GM12864 (cell line): ENCODE data around the gene ANKH.

Source experiments
- DNase-seq: peaks from one replicate; pipeline ENCODE4 v3.0.0-alpha.2; 2011; ENCODE audit warnings: low read depth
- H3K4me3 ChIP-seq: 2 replicates; pipeline ENCODE4 v1.5.1; 2011; ENCODE audit warnings: mild to moderate bottlenecking, low read depth, low read length, control low read depth
- TF ChIP-seq, protein P1 (sequence below): IDR thresholded peaks from 2 replicates; pipeline ENCODE4 v1.5.1; 2011; ENCODE audit warnings: low read depth, mild to moderate bottlenecking, moderate library complexity, low read length, control low read depth, inconsistent platforms; ENCODE audit errors: missing control alignments

Gene ANKH

DNA sequence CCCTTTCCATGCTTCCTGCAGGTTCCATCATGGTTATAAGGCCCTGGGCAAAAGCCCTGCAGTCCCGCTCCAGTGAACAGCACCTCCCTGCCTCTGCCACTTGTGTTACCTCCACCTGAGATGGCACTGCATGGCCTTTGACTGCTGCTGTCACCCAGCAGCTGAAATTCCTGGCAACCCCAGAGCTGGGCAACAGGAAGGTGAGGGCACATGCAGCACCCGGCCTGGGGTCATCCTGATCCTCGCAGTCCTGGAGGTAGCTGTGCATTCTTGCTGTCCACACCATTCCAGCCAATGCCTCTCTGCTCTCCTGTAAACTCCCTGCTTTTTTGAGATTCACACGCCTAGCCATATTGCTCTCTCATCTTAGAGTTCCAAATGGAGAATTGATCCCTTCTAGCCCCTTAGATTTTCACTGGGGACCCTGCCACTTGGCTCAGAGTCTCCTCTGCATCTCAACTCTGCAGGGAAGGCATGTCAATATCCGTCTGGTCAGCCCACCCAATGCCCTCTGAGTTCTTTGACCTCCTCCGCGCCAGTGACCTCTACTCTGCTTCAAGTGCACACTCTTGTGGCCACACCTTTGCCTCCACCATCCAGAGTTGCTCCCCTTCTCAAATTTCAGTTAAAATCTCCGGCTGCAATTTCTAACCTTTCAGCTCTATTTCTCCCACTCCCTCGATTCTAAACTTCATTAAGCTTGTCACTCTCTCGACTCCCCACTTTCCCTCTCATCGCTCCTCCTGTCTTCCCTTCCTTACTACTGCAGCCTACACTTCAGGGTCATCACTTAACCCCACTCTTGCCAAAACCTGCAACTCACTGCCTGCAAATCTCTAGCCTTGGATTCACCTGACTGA, 93.4 kb downstream of the ANKH start:
- no peak overlapping the region for H3K4me3 ChIP-seq
- TF ChIP-seq, protein P1, sequence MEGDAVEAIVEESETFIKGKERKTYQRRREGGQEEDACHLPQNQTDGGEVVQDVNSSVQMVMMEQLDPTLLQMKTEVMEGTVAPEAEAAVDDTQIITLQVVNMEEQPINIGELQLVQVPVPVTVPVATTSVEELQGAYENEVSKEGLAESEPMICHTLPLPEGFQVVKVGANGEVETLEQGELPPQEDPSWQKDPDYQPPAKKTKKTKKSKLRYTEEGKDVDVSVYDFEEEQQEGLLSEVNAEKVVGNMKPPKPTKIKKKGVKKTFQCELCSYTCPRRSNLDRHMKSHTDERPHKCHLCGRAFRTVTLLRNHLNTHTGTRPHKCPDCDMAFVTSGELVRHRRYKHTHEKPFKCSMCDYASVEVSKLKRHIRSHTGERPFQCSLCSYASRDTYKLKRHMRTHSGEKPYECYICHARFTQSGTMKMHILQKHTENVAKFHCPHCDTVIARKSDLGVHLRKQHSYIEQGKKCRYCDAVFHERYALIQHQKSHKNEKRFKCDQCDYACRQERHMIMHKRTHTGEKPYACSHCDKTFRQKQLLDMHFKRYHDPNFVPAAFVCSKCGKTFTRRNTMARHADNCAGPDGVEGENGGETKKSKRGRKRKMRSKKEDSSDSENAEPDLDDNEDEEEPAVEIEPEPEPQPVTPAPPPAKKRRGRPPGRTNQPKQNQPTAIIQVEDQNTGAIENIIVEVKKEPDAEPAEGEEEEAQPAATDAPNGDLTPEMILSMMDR, result no peak
- DNase-seq, result no peak

DNA sequence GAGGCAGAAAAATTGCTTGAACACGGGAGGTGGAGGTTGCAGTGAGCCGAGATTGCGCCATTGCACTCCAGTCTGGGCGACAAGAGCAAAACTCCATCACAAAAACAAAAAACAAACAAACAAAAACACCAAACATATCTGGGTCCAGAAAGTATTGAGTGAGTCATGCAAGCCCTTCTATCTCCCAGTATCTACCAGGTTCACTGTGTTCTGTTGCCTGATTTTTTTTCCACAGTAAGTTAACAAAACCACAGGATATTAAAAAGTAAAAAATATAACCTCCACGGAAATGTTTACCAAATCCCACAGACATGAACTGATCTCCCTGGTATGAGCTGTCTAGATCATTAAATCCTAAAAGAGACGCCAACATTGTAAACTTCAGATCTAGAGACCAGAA, 94.4 kb downstream of the ANKH start:
- no peak for DNase-seq
- TF ChIP-seq, protein P1, result no peak
- no peak overlapping the region for H3K4me3 ChIP-seq

DNA sequence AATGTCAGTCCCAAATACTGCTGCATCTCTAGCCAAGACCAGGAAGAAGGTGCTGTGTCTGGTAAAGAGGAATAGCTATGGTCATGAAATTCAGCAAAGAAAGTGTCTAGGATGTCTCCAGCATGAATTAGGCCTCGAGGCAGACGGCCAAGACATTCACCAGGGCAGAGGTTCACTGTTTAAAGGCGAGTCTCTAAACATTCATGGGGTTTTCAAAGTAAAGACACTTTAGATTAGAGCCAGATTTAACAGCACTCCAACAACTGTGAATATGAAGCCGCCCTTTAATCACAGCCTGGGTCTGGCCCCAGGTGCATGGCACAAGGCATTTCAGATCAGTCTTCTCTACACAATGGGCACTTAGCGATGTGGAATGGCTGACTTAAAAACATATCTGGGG, 95.0 kb downstream of the ANKH start:
- TF ChIP-seq, protein P1, result no peak
- DNase-seq, result no peak
- H3K4me3 ChIP-seq, result no peak overlapping the region

DNA sequence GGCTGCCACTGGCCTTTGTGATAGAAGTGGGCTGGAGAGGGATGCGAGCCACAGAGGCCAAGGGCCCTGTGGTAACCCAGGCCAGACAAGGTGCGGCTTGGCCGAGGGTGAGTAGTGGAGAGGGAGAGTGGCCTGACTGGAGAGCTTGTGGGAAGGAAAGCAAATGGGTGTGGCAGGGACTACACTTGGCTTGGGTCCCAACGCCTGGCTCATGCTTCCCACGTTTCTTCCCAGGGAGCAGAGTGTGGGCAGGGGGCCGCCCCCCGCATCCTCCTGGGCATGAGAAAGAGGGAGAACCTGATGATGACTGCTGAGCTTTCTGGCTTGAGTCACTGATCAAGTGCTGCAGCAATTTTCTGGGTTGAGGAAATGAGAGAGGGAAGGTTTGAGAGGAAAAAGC, 95.7 kb downstream of the ANKH start:
- TF ChIP-seq, protein P1, result no peak
- H3K4me3 ChIP-seq, result no peak overlapping the region
- DNase-seq, result no peak

DNA sequence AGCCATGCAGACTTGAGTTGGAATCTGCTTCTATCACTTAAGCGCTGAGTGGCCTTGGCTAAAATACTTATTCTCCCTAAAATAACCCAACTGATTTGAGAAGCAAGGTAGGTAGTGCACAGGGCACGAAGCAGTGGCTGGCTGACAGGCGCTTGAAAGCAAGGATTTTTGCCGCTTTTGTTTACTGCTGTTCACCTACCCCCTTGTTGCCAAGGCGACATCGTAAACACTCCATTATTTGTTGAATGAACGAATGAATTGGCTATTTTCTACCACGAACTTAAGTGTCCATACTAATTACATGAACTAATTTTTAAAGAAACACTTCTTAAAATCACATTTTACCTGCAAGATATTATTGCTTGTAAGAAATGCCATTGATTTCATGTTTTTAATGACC, 98.0 kb downstream of the ANKH start:
- TF ChIP-seq, protein P1, result no peak
- H3K4me3 ChIP-seq, result no peak overlapping the region
- no peak for DNase-seq

DNA sequence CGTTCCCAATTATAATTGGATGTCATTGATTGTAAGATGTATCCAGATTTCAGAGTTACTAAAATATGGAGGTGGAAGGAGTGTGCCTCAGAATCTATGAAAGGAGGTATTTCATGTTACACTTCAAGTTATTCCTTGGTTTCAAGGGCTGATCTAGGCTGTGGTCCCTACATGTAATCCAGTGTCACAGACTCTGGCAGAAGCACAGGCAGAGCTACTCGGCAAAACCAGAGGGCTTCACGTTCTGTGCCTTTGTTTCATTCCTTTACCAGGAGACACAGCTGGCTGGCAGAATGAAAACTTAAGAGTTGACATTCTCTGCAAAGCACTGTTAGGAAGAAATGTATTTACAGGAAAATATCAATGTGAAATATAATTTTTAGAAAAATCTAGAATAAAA, 99.6 kb downstream of the ANKH start:
- TF ChIP-seq, protein P1, result no peak
- H3K4me3 ChIP-seq, result no peak overlapping the region
- DNase-seq, result no peak

DNA sequence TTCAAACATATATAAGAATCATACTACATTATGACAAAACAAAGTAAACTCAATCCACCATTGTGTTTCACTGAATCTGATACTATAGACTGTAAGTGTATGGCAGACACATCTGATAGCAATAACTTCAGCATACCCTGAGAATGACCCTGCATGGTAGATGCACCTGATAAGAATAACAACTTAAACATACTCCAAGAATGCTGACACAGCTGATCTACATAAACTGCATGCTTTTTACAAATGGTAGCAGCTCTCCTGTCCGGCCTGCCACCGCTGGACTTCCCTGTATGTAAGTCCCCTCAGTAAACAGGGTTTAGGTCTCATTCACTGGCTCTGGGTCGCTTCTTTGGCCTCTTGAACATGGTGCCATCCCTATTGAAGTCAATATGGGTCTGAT, 100.4 kb downstream of the ANKH start:
- DNase-seq, result no peak
- TF ChIP-seq, protein P1, result no peak
- no peak overlapping the region for H3K4me3 ChIP-seq
